ENCODE data around the gene MYH9. TPM values are rescaled to one million over a fixed set of nuclear protein-coding genes. Genes with fewer than 3 reads are reported as not detected.

MYH9 gene
- total and polyA plus RNA-seq, 4 donors = 32.3 to 150 (median 98.7) TPM

- no peaks in the 10 kb centered on the region for H3K9me3 ChIP-seq (ENCODE audit: control insufficient read depth in 4 of 4, low read length in 3 of 4)
- H3K4me3 ChIP-seq (ENCODE audit: low read depth in 1 of 3, low read length in 3 of 3) = no peak overlapping the region
- H3K27me3 ChIP-seq (ENCODE audit: control insufficient read depth in 4 of 4, insufficient read depth in 4 of 4, low read length in 3 of 4) = no peaks in the 10 kb centered on the region
- peak overlapping the region; percentile 3 to 58 for H3K27ac ChIP-seq (ENCODE audit: low read depth in 1 of 2, low read length in 2 of 2)
- WGBS = 37% methylated on average over 11 of the region's 11 CpGs
- no peak for TF ChIP-seq EGR1 (IDR thresholded peaks at IDR 0.05; ENCODE audit: low read depth in 2 of 2)
- peak; percentile 79 to 80 for TF ChIP-seq RXRA (IDR thresholded peaks at IDR 0.05)
- TF ChIP-seq YY1 (IDR thresholded peaks at IDR 0.05) = no peak
- TF ChIP-seq ZBTB33 (IDR thresholded peaks at IDR 0.05) = no peak
- TF ChIP-seq HNF4A (conservative IDR thresholded peaks at IDR 0.05) = peak; percentile 47 to 51
- TF ChIP-seq MAX (IDR thresholded peaks at IDR 0.05) = peak; percentile 17
- TF ChIP-seq RAD21 (IDR thresholded peaks at IDR 0.05) = peak in 1 of 2 donors; percentile 41
- DNase-seq (ENCODE audit: low spot score) = no peak
- H3K36me3 ChIP-seq (ENCODE audit: control insufficient read depth in 4 of 4, insufficient read depth in 3 of 4, low read depth in 1 of 4, low read length in 3 of 4) = peaks cover 0 to 2% (median 0%) of the 10 kb centered on the region in 4 donors
- H3K9ac ChIP-seq (ENCODE audit: low read depth in 1 of 2, low read length in 2 of 2) = no peak overlapping the region
- peaks cover 37 to 68% (median 54%) of the 10 kb centered on the region in 4 donors for H3K4me1 ChIP-seq (ENCODE audit: control insufficient read depth in 4 of 4, insufficient read depth in 4 of 4, low read length in 3 of 4)
Observed at GRCh38 chr22:36374603-36375024, 13.2 kb downstream of the MYH9 start.

- H3K27ac ChIP-seq (ENCODE audit: low read depth in 1 of 2, low read length in 2 of 2) = peak overlapping the region; percentile 58 to 80
- TF ChIP-seq FOXA2 (IDR thresholded peaks at IDR 0.05) = no peak
- TF ChIP-seq EGR1 (IDR thresholded peaks at IDR 0.05; ENCODE audit: low read depth in 2 of 2) = no peak
- no peak for TF ChIP-seq SP1 (IDR thresholded peaks at IDR 0.05)
- TF ChIP-seq RXRA (IDR thresholded peaks at IDR 0.05) = no peak
- TF ChIP-seq ZBTB33 (IDR thresholded peaks at IDR 0.05) = no peak
- TF ChIP-seq REST (IDR thresholded peaks at IDR 0.05) = no peak
- no peak for TF ChIP-seq YY1 (IDR thresholded peaks at IDR 0.05)
- TF ChIP-seq RAD21 (IDR thresholded peaks at IDR 0.05) = no peak
- no peak for TF ChIP-seq JUND (IDR thresholded peaks at IDR 0.05)
- TF ChIP-seq CTCF (IDR thresholded peaks at IDR 0.05; ENCODE audit: low read depth, low read length, missing input control) = no peak
- peaks cover 39 to 74% (median 61%) of the 10 kb centered on the region in 4 donors for H3K4me1 ChIP-seq (ENCODE audit: control insufficient read depth in 4 of 4, insufficient read depth in 4 of 4, low read length in 3 of 4)
- no peaks in the 10 kb centered on the region for H3K27me3 ChIP-seq (ENCODE audit: control insufficient read depth in 4 of 4, insufficient read depth in 4 of 4, low read length in 3 of 4)
- no peak for DNase-seq (ENCODE audit: low spot score)
- no peaks in the 10 kb centered on the region for H3K9me3 ChIP-seq (ENCODE audit: control insufficient read depth in 4 of 4, low read length in 3 of 4)
- H3K4me3 ChIP-seq (ENCODE audit: low read depth in 1 of 3, low read length in 3 of 3) = no peak overlapping the region
- H3K36me3 ChIP-seq (ENCODE audit: control insufficient read depth in 4 of 4, insufficient read depth in 3 of 4, low read depth in 1 of 4, low read length in 3 of 4) = no peaks in the 10 kb centered on the region
- WGBS = 62% methylated on average over 7 of the region's 7 CpGs
- H3K9ac ChIP-seq (ENCODE audit: low read depth in 1 of 2, low read length in 2 of 2) = no peak overlapping the region
Observed at GRCh38 chr22:36373258-36373579, 14.5 kb downstream of the MYH9 start.
